SHP77 (cell line): ENCODE results near the gene HDAC9.
"Not testable (repeated sequence)": the region's sequence is repeated elsewhere in the genome, so short reads cannot be mapped to it uniquely, and the experiment has no call there.

Experiments
- DNase-seq, 2 experiments: peaks; one replicate each; lab custom pipeline; 2025; lab: John Stamatoyannopoulos, UW

HDAC9 gene

DNA sequence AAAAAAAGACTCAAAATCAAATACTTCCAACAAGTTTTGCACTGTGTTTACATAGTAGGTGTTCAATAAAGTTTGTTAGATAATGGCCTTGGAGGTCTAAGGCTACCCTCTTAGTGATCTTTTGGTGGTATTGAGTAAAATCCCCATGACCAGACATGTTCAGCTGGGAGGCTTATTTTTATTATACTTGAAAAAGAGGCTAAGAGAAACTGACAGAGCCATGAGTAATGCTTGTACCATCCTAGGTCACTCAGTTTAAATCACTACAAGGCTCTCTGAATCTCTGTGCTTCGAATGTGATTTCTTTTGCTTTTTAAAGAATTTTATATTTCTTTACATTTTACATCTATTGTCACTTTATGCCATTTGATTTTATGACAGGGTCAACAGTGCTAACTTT is 531.3 kb downstream of the HDAC9 start:
- DNase-seq: no peak

DNA sequence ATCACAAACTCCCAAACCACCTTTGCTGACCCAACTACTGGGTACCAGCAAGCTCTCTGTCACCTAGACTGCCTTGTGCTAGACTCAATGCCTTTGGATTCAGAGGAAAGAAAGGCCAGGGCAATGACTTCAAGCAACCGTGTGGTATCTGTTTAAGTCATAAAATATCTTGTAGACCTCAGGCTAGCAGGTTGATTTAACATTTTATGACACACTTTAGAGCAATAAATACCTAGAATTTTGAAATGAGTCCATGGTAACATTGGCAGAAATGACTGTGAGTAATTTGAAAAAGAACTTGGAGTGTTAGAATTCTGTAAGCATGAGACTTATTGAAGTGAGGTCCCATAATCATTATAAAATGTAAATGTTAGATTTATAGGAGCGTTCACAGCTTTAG is 534.7 kb downstream of the HDAC9 start:
- DNase-seq: no peak

- not testable (repeated sequence) for DNase-seq
These were observed 537.4 kb downstream of the HDAC9 start for GRCh38 chr7:19032942-19033341.

DNA sequence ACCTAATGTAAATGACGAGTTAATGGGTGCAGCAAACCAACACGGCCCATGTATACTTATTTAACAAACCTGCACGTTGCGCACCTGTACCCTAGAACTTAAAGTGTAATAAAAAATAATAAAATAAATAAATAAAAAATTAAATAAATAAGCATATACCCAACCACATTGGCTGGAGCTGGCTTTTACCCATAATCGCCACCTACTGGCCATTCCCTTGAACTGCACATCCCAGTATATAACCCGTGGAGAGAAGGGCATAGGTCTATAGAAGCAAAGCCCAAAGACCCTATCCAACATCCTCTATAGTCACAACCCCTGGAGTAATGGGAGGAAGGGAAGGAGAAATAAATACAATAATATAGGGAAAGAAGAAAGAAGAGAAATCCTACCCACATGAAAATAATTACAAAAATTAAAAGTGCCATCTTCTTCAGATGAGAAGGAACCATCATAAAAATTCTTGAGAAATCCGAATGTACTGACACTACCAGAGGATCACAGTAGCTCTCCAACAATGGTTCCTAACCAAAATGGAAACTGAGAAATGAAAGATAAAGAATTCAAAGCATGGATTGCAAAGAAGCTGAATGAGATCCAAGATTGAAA is 556.3 kb downstream of the HDAC9 start:
- DNase-seq: peak; percentile 17 to 30
